Vagina (tissue), 2 donors: ENCODE data around the gene SAA2.
"Not testable (repeated sequence)": the region's sequence is repeated elsewhere in the genome, so short reads cannot be mapped to it uniquely, and the experiment has no call there.

Experiments used
- POLR2A ChIP-seq, 2 donors: fragments of 450-650 bp; IDR thresholded peaks; one replicate each; pipeline ENCODE4 v1.6.1; 2017; ENCODE audit warnings: antibody characterized with exemption in 2 of 2, mild to moderate bottlenecking in 2 of 2, moderate library complexity in 2 of 2
- POLR2AphosphoS5 ChIP-seq, 2 donors: sonication (generic); formaldehyde crosslinking; IDR thresholded peaks; one replicate each; pipeline ENCODE4 v1.9.0; 2017; ENCODE audit warnings: antibody characterized with exemption in 2 of 2, mild to moderate bottlenecking in 2 of 2, low read depth in 1 of 2; ENCODE audit not compliant: insufficient read depth in 1 of 2

DNA sequence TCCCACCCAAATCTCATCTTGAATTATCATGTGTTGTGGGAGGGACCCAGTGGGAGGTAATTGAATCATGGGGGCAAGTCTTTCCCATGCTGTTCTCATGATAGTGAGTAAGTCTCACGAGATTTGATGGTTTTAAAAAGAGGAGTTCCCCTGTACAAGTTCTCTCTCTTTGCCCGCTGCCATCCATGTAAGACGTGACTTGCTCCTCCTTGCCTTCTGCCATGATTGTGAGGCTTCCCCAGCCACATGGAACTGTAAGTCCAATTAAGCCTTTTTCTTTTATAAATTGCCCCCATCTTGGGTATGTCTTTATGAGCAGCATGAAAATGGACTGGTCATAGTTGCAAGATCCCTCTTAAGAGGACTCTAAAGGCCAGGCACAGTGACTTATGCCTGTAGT lies 50.7 kb downstream of the SAA2 start:
- TF ChIP-seq POLR2AphosphoS5 (IDR thresholded peaks at IDR 0.05; ENCODE audit: insufficient read depth in 1 of 2, low read depth in 1 of 2); POLR2A (IDR thresholded peaks at IDR 0.05): not testable (repeated sequence)
